Gastroesophageal sphincter (tissue), 3 donors: ENCODE measurements around the gene DDX56.

Source experiments
- CTCF ChIP-seq, 4 experiments: fragments of 200-600 bp in 2 of 4; fragments of 450-650 bp in 2 of 4; sonication (generic) in 1 of 4; IDR thresholded peaks; one replicate each; pipeline ENCODE4 v1.5.1; 2017 to 2019; ENCODE audit warnings: antibody characterized with exemption in 4 of 4, mild to moderate bottlenecking in 2 of 4, moderate library complexity in 2 of 4
- POLR2A ChIP-seq, 2 donors: fragments of 450-650 bp; IDR thresholded peaks; one replicate each; pipeline ENCODE4 v1.6.1; 2017; ENCODE audit warnings: antibody characterized with exemption in 2 of 2, mild to moderate bottlenecking in 2 of 2, moderate library complexity in 1 of 2
- POLR2AphosphoS5 ChIP-seq: sonication (generic); formaldehyde crosslinking; IDR thresholded peaks from one replicate; pipeline ENCODE4 v1.6.1; 2017; ENCODE audit warnings: antibody characterized with exemption

DNA sequence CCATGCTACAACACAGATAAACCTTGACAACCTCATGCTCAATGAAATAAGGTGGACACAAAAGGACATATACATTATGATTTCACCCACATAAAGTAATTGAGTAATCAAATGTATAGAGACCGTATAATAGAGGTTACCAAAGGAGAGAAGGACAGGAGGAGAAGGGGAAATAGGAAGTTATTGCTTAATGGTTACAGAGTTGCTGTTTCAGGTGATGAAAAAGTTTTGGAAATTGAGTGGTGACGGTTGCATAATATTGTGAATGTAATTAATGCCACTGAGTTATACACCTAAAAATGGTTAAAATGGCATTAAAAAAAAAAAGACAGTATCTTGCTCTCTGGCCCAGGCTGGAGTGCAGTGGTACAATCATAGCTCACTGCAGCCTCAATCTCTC is 31.2 kb upstream of the DDX56 start:
- TF ChIP-seq CTCF (IDR thresholded peaks at IDR 0.05) (no peak), POLR2AphosphoS5 (no peak), POLR2A (IDR thresholded peaks at IDR 0.05) (no peak)
